ENCODE results near the gene PPP2R5C.
"Not testable (repeated sequence)": the region's sequence is repeated elsewhere in the genome, so short reads cannot be mapped to it uniquely, and the experiment has no call there.

PPP2R5C gene

GRCh38 chr14:101726295-101726953 lies 35.1 kb upstream of the PPP2R5C start:
- peaks cover 0 to 3% of the 10 kb centered on the region in 2 donors for H3K27me3 ChIP-seq
- H3K36me3 ChIP-seq: no peaks in the 10 kb centered on the region
- no peaks in the 10 kb centered on the region for H3K9me3 ChIP-seq
- intact Hi-C loops (cut with DNase I; ENCODE audit: low total_unique reads): no loop called here
- DNase-seq: no peak
- H3K4me1 ChIP-seq: peaks cover 0 to 6% (median 0%) of the 10 kb centered on the region in 4 donors
- no peak for TF ChIP-seq CTCF (IDR thresholded peaks at IDR 0.05)
- H3K4me3 ChIP-seq: no peak overlapping the region
- no peak overlapping the region for H3K27ac ChIP-seq

- H3K4me3 ChIP-seq: no peak overlapping the region
- no peaks in the 10 kb centered on the region for H3K36me3 ChIP-seq
- no peaks in the 10 kb centered on the region for H3K9me3 ChIP-seq
- intact Hi-C loops (cut with DNase I; ENCODE audit: low total_unique reads): no loop called here
- peaks cover 0 to 3% of the 10 kb centered on the region in 2 donors for H3K27me3 ChIP-seq
- no peak for TF ChIP-seq CTCF (IDR thresholded peaks at IDR 0.05)
- H3K27ac ChIP-seq: no peak overlapping the region
- H3K4me1 ChIP-seq: peaks cover 0 to 11% (median 0%) of the 10 kb centered on the region in 4 donors
- no peak for DNase-seq
Observed at GRCh38 chr14:101726954-101727302, 34.6 kb upstream of the PPP2R5C start.

- peaks cover 0 to 7% of the 10 kb centered on the region in 2 donors for H3K27me3 ChIP-seq
- no peak overlapping the region for H3K27ac ChIP-seq
- H3K4me3 ChIP-seq: no peak overlapping the region
- H3K9me3 ChIP-seq: no peaks in the 10 kb centered on the region
- TF ChIP-seq CTCF (IDR thresholded peaks at IDR 0.05): no peak
- peaks cover 0 to 11% (median 0%) of the 10 kb centered on the region in 4 donors for H3K4me1 ChIP-seq
- no peaks in the 10 kb centered on the region for H3K36me3 ChIP-seq
- intact Hi-C loops (cut with DNase I; ENCODE audit: low total_unique reads): no loop called here
- DNase-seq: no peak
Observed at GRCh38 chr14:101727611-101728366, 33.7 kb upstream of the PPP2R5C start.

GRCh38 chr14:101728367-101728742 lies 33.2 kb upstream of the PPP2R5C start:
- TF ChIP-seq CTCF (IDR thresholded peaks at IDR 0.05): no peak
- H3K9me3 ChIP-seq: no peaks in the 10 kb centered on the region
- H3K4me3 ChIP-seq: no peak overlapping the region
- peaks cover 0 to 11% (median 0%) of the 10 kb centered on the region in 4 donors for H3K4me1 ChIP-seq
- peaks cover 0 to 11% of the 10 kb centered on the region in 2 donors for H3K27me3 ChIP-seq
- H3K36me3 ChIP-seq: no peaks in the 10 kb centered on the region
- no peak for DNase-seq
- no peak overlapping the region for H3K27ac ChIP-seq
- intact Hi-C loops (cut with DNase I; ENCODE audit: low total_unique reads): no loop called here

GRCh38 chr14:101729382-101729781 lies 32.1 kb upstream of the PPP2R5C start:
- no peak for DNase-seq
- Histone ChIP-seq H3K9me3 (no peaks in the 10 kb centered on the region), H3K4me1 (peaks cover 0 to 11% (median 0%) of the 10 kb centered on the region in 4 donors), H3K4me3 (no peak overlapping the region), H3K27ac (no peak overlapping the region), H3K36me3 (no peaks in the 10 kb centered on the region), H3K27me3 (peaks cover 0 to 11% of the 10 kb centered on the region in 2 donors)
- intact Hi-C loops (cut with DNase I; ENCODE audit: low total_unique reads): no loop called here
- no peak for TF ChIP-seq CTCF (IDR thresholded peaks at IDR 0.05)

GRCh38 chr14:101730157-101730556 lies 31.4 kb upstream of the PPP2R5C start:
- H3K36me3 ChIP-seq; H3K27ac ChIP-seq; H3K4me3 ChIP-seq; DNase-seq; intact Hi-C loops (cut with DNase I; ENCODE audit: low total_unique reads); H3K9me3 ChIP-seq: not testable (repeated sequence)
- Histone ChIP-seq H3K27me3 (peaks cover 0 to 12% of the 10 kb centered on the region in 2 donors), H3K4me1 (peaks cover 0 to 11% (median 0%) of the 10 kb centered on the region in 4 donors)
